GM12878 (cell line): ENCODE results near the gene SLC52A3. TPM values are rescaled to one million over a fixed set of nuclear protein-coding genes. Genes with fewer than 3 reads are reported as not detected.

Experiments
- ATAC-seq: fragments of 200-7000 bp; cut with Tn5 transposase; 3 replicates; pipeline ENCODE4 v1.9.1; 2020; ENCODE audit warnings: mild to moderate bottlenecking, moderate library complexity
- BruUV-seq: library from RNA; stranded (reverse); fragments of 400-500 nt; replicated peaks from 2 replicates; lab custom pipeline; 2021; lab: Mats Ljungman, UMichigan
- CTCF ChIA-PET: fragments of 300-600 bp; sonication (Branson Sonifier 250); formaldehyde crosslinking; extraction: SDS; loops from one replicate; lab custom pipeline; 2021; ENCODE audit warnings: inconsistent platforms; lab: Yijun Ruan, JAX
- POLR2A ChIA-PET: fragments of 350-600 bp; formaldehyde crosslinking; extraction: SDS; loops from one replicate; lab custom pipeline; 2021; ENCODE audit warnings: inconsistent platforms; lab: Charles Lee
- RAD21 ChIA-PET: fragments of 300-600 bp; sonication (Branson Sonifier 250); formaldehyde crosslinking; loops from one replicate; lab custom pipeline; 2023; ENCODE audit warnings: antibody characterized with exemption; ENCODE audit not compliant: unreplicated experiment; lab: Charles Lee
- SMC1A ChIA-PET: fragments of 300-600 bp; sonication (Branson Sonifier 250); formaldehyde crosslinking; loops from one replicate; lab custom pipeline; 2023; ENCODE audit not compliant: unreplicated experiment, uncharacterized antibody; lab: Charles Lee
- DNase-seq: peaks from one replicate; pipeline ENCODE4 v3.0.0-alpha.2; 2011; ENCODE audit warnings: low read depth, low spot score
- FAIRE-seq: peaks from 3 replicates; lab custom pipeline; 2011; peaks lifted over from hg19 to GRCh38; lab: Jason Lieb, UNC
- H2AFZ ChIP-seq: 2 replicates; pipeline ENCODE4 v1.6.0; 2011; ENCODE audit warnings: low read depth, low read length, control low read depth; ENCODE audit not compliant: control insufficient read depth
- H3K27ac ChIP-seq: 2 replicates; pipeline ENCODE4 v1.5.1; 2011; ENCODE audit warnings: control low read depth; ENCODE audit not compliant: control insufficient read depth, insufficient read depth
- H3K27me3 ChIP-seq, 2 experiments: replicated peaks in 1 of 2; 2 replicates each; pipeline versions ENCODE4 v1.6.0 to v1.6.1; 2011; ENCODE audit warnings: low read length in 1 of 2; ENCODE audit not compliant: control insufficient read depth in 2 of 2, insufficient read depth in 2 of 2
- H3K36me3 ChIP-seq, 2 experiments: 2 replicates each; pipeline ENCODE4 v1.5.1; 2011; ENCODE audit warnings: low read length in 1 of 2; ENCODE audit not compliant: control insufficient read depth in 2 of 2, insufficient read depth in 2 of 2
- H3K4me1 ChIP-seq: 2 replicates; pipeline ENCODE4 v1.6.1; 2011; ENCODE audit warnings: mild to moderate bottlenecking, low read length, moderate library complexity, mixed read lengths; ENCODE audit not compliant: control insufficient read depth, insufficient read depth
- H3K4me2 ChIP-seq: 2 replicates; pipeline ENCODE4 v1.6.0; 2011; ENCODE audit warnings: control low read depth; ENCODE audit not compliant: control insufficient read depth, insufficient read depth
- H3K4me3 ChIP-seq: fragments of 200-600 bp; sonication (generic); 2 replicates; pipeline ENCODE4 v1.5.1; 2016
- H3K79me2 ChIP-seq: 2 replicates; pipeline ENCODE4 v1.6.0; 2011; ENCODE audit warnings: low read length; ENCODE audit not compliant: control insufficient read depth, insufficient read depth
- H3K9ac ChIP-seq: 2 replicates; pipeline ENCODE4 v1.8.0; 2011; ENCODE audit warnings: low read length, control low read depth, mixed read lengths; ENCODE audit not compliant: control insufficient read depth, insufficient read depth
- H3K9me3 ChIP-seq: replicated peaks from 3 replicates; pipeline ENCODE4 v1.5.1; 2011; ENCODE audit warnings: mild to moderate bottlenecking, low read length; ENCODE audit not compliant: control insufficient read depth, insufficient read depth
- H4K20me1 ChIP-seq: 2 replicates; pipeline ENCODE4 v1.6.0; 2011; ENCODE audit not compliant: control insufficient read depth, insufficient read depth
- BHLHE40 ChIP-seq, 2 experiments: fragments of 450-650 bp in 1 of 2; IDR thresholded peaks; 2 replicates each; pipeline ENCODE4 v1.6.1; 2011 to 2017; ENCODE audit warnings: low read depth in 2 of 2, borderline replicate concordance in 1 of 2, improper control_type of control experiment in 1 of 2, low read length in 1 of 2, mild to moderate bottlenecking in 1 of 2
- BMI1 ChIP-seq: fragments of 450-650 bp; IDR thresholded peaks from 2 replicates; pipeline ENCODE4 v1.6.1; 2016; ENCODE audit warnings: mild to moderate bottlenecking, moderate library complexity, borderline replicate concordance
- JUNB ChIP-seq: IDR thresholded peaks from 2 replicates; pipeline ENCODE4 v1.6.1; 2016; ENCODE audit warnings: antibody characterized with exemption, mild to moderate bottlenecking
- JUND ChIP-seq: IDR thresholded peaks from 2 replicates; pipeline ENCODE4 v1.6.1; 2012; ENCODE audit warnings: low read depth, mild to moderate bottlenecking, low read length, improper control_type of control experiment, moderate library complexity
- MTA2 ChIP-seq: fragments of 450-650 bp; IDR thresholded peaks from 2 replicates; pipeline ENCODE4 v1.6.1; 2016; ENCODE audit warnings: low read depth, mild to moderate bottlenecking, moderate library complexity
- NBN ChIP-seq: fragments of 450-650 bp; IDR thresholded peaks from 2 replicates; pipeline ENCODE4 v1.6.1; 2016
- NRF1 ChIP-seq: conservative IDR thresholded peaks from 2 replicates; pipeline ENCODE4 v1.6.1; 2011; ENCODE audit warnings: mild to moderate bottlenecking, low read depth, low read length, improper control_type of control experiment
- RAD21 ChIP-seq: IDR thresholded peaks from 2 replicates; pipeline ENCODE4 v1.6.1; 2011; ENCODE audit warnings: mild to moderate bottlenecking, low read depth, low read length, moderate library complexity; ENCODE audit not compliant: insufficient read depth
- SMC3 ChIP-seq: IDR thresholded peaks from 2 replicates; pipeline ENCODE4 v1.6.1; 2011; ENCODE audit warnings: low read length, improper control_type of control experiment, borderline replicate concordance
- ZSCAN29 ChIP-seq: fragments of 450-650 bp; IDR thresholded peaks from 2 replicates; pipeline ENCODE4 v1.6.1; 2017; ENCODE audit warnings: mild to moderate bottlenecking, moderate library complexity
- WGBS: methylation state at CpG from one replicate; pipeline ENCODE4 v1.1.6; 2016; ENCODE audit warnings: low lambda C conversion rate; ENCODE audit not compliant: insufficient replicate concordance, insufficient coverage; ENCODE audit errors: missing lambda C conversion rate; 5-methylcytosine and 5-hydroxymethylcytosine counted together
- in situ Hi-C: fragments of 300-500 bp; cut with MboI; formaldehyde crosslinking; loops from 9 replicates; pipeline ENCODE4 v1.14.3; 2018; ENCODE audit warnings: mixed read lengths
- intact Hi-C: fragments of 100-400 bp; cut with micrococcal nuclease; formaldehyde crosslinking; loops from one replicate; pipeline ENCODE4 v1.14.2; 2022; ENCODE audit not compliant: unreplicated experiment
- polyA plus RNA-seq, 11 experiments: library from polyadenylated mRNA; depleted of rRNA in 4 of 11; unstranded in 6 of 11; stranded (reverse) in 5 of 11; fragments of >200 nt; fragmentation: Nextera tagmentation in 4 of 11; fragmentation: Illumina TruSeq in 1 of 11; extraction: Ambion mirVana in 4 of 11; extraction: Trizol in 1 of 11; gene quantifications; 1 replicate in 1 of 11; 2 replicates in 10 of 11; pipeline versions ENCODE4 v1.2.1 to v1.2.3, GENCODE V29; 2011 to 2016; ENCODE audit warnings: inconsistent platforms in 2 of 11, missing spikeins in 2 of 11, low read depth in 1 of 11
- total RNA-seq, 4 experiments: library from RNA; depleted of rRNA in 3 of 4; stranded (reverse); fragments of >200 nt in 3 of 4; fragmentation: Illumina TruSeq in 1 of 4; extraction: Trizol in 1 of 4; gene quantifications; 2 replicates each; pipeline versions ENCODE4 v1.2.1 to v1.2.3, GENCODE V29; 2013 to 2021
- TF ChIP-seq, protein P1 (sequence below): IDR thresholded peaks from 2 replicates; pipeline ENCODE4 v1.6.1; 2012; ENCODE audit warnings: low read depth, low read length, improper control_type of control experiment
- TF ChIP-seq, protein P2 (sequence below): fragments of 450-650 bp; IDR thresholded peaks from 2 replicates; pipeline ENCODE4 v1.6.1; 2018; ENCODE audit warnings: borderline replicate concordance, mild to moderate bottlenecking; ENCODE audit not compliant: partially characterized antibody
- TF ChIP-seq, protein P3 (sequence below): IDR thresholded peaks from 2 replicates; pipeline ENCODE4 v1.6.1; 2011; ENCODE audit warnings: low read depth, mild to moderate bottlenecking, low read length, moderate library complexity, borderline replicate concordance; ENCODE audit errors: extremely low read depth
- TF ChIP-seq, protein P4 (sequence below), 3 experiments: IDR thresholded peaks in 2 of 3; conservative IDR thresholded peaks in 1 of 3; 2 replicates each; pipeline ENCODE4 v1.5.1; 2011; ENCODE audit warnings: low read depth in 3 of 3, low read length in 3 of 3, mild to moderate bottlenecking in 3 of 3, control low read depth in 2 of 3, moderate library complexity in 2 of 3, inconsistent platforms in 1 of 3, mixed read lengths in 1 of 3; ENCODE audit not compliant: control insufficient read depth in 2 of 3, insufficient read depth in 1 of 3; ENCODE audit errors: extremely low read depth in 1 of 3

The SLC52A3 gene
- total and polyA plus RNA-seq, 10 of the 15 experiments (the other 5 are each of a cell fraction or from before 2014, with no cell fraction given) = not detected

DNA sequence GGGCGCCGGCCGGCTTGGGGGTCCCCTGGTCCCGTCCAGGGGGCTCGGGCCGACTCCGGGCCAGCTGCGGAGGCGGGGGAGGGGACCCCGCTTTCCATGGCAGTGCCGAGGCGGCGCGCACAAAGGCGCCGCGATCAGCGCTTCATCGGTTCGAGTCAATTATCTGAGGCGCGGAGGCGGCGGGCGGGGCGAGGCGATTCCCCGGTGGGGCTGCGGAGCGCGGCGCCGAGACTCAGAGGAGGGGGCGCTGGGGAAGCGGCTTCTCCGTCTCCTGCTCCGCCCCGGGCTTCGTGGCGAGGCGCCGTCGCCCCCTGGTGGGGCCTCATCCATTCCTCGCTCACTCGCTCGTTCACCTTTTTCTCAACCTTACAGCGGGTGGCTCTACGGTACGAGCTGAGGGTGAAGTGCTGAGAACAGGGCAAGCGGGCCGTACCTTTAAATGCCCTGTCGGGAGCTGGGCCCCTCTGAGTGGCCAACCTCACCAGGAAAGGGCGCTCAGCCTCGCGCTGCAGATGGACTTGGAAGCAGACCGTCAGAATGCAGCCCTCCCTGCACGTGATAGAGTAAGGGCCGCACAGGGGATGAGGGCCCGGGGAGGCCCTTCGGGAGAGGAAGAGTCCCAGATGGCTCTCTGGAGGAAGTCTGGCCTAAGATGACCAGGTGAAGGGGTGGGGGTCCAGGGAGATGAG lies 39.9 kb downstream of the SLC52A3 start:
- ChIA-PET CTCF (no interaction called here), SMC1A (interaction anchor here (1.2 kb wide), 1 partner anchor 79 kb away, joined by 3 read pairs; no protein-coding TSS in a partner anchor), RAD21 (interaction anchor here (0.6 kb wide), 1 partner anchor 203 kb away, joined by 3 read pairs; no protein-coding TSS in a partner anchor), POLR2A (no interaction called here)
- H3K4me3 ChIP-seq = no peak overlapping the region
- no TSS peak for BruUV-seq
- H3K4me1 ChIP-seq = no peaks in the 10 kb centered on the region
- H3K9ac ChIP-seq = no peak overlapping the region
- TF ChIP-seq BHLHE40 (IDR thresholded peaks at IDR 0.05; ENCODE audit: borderline replicate concordance in 1 of 2, low read depth in 2 of 2, low read length in 1 of 2) = no peak
- TF ChIP-seq, protein P1, sequence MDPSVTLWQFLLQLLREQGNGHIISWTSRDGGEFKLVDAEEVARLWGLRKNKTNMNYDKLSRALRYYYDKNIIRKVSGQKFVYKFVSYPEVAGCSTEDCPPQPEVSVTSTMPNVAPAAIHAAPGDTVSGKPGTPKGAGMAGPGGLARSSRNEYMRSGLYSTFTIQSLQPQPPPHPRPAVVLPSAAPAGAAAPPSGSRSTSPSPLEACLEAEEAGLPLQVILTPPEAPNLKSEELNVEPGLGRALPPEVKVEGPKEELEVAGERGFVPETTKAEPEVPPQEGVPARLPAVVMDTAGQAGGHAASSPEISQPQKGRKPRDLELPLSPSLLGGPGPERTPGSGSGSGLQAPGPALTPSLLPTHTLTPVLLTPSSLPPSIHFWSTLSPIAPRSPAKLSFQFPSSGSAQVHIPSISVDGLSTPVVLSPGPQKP = no peak
- TF ChIP-seq JUND = no peak
- no peak for TF ChIP-seq MTA2
- TF ChIP-seq NBN = no peak
- TF ChIP-seq, protein P2, sequence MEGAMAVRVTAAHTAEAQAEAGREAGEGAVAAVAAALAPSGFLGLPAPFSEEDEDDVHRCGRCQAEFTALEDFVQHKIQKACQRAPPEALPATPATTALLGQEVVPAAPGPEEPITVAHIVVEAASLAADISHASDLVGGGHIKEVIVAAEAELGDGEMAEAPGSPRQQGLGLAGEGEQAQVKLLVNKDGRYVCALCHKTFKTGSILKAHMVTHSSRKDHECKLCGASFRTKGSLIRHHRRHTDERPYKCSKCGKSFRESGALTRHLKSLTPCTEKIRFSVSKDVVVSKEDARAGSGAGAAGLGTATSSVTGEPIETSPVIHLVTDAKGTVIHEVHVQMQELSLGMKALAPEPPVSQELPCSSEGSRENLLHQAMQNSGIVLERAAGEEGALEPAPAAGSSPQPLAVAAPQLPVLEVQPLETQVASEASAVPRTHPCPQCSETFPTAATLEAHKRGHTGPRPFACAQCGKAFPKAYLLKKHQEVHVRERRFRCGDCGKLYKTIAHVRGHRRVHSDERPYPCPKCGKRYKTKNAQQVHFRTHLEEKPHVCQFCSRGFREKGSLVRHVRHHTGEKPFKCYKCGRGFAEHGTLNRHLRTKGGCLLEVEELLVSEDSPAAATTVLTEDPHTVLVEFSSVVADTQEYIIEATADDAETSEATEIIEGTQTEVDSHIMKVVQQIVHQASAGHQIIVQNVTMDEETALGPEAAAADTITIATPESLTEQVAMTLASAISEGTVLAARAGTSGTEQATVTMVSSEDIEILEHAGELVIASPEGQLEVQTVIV = no peak
- no peak for TF ChIP-seq BMI1
- TF ChIP-seq RAD21 = peak; percentile 42; the same call in 1 of the 2 replicates
- TF ChIP-seq SMC3 = peak; percentile 36; the same call in 1 of the 2 replicates
- TF ChIP-seq, protein P3, sequence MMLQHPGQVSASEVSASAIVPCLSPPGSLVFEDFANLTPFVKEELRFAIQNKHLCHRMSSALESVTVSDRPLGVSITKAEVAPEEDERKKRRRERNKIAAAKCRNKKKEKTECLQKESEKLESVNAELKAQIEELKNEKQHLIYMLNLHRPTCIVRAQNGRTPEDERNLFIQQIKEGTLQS = no peak
- TF ChIP-seq JUNB = no peak
- TF ChIP-seq, protein P4, sequence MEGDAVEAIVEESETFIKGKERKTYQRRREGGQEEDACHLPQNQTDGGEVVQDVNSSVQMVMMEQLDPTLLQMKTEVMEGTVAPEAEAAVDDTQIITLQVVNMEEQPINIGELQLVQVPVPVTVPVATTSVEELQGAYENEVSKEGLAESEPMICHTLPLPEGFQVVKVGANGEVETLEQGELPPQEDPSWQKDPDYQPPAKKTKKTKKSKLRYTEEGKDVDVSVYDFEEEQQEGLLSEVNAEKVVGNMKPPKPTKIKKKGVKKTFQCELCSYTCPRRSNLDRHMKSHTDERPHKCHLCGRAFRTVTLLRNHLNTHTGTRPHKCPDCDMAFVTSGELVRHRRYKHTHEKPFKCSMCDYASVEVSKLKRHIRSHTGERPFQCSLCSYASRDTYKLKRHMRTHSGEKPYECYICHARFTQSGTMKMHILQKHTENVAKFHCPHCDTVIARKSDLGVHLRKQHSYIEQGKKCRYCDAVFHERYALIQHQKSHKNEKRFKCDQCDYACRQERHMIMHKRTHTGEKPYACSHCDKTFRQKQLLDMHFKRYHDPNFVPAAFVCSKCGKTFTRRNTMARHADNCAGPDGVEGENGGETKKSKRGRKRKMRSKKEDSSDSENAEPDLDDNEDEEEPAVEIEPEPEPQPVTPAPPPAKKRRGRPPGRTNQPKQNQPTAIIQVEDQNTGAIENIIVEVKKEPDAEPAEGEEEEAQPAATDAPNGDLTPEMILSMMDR (IDR thresholded peaks at IDR 0.05 in 2 of 3, conservative IDR thresholded peaks at IDR 0.05 in 1 of 3; ENCODE audit: control insufficient read depth in 2 of 3, extremely low read depth in 1 of 3, insufficient read depth in 1 of 3, low read depth in 3 of 3, low read length in 3 of 3) = peak; percentile 36 to 51 (median 48); a peak in 5 of 6 replicates
- TF ChIP-seq ZSCAN29 = no peak
- TF ChIP-seq NRF1 = no peak
- peak overlapping the region; percentile 64; the same call in 1 of the 2 replicates for H3K4me2 ChIP-seq
- intact Hi-C loops = no loop called here
- DNase-seq = no peak
- peaks cover 0 to 9% of the 10 kb centered on the region in 2 experiments; a peak in 3 of 4 replicates for H3K27me3 ChIP-seq
- FAIRE-seq = no peak
- WGBS = 10% methylated on average over 54 of the region's 60 CpGs
- H3K27ac ChIP-seq = no peak overlapping the region
- H2AFZ ChIP-seq = no peak overlapping the region
- H3K9me3 ChIP-seq = no peaks in the 10 kb centered on the region
- in situ Hi-C loops = no loop called here
- peak; percentile 87 for ATAC-seq
- H4K20me1 ChIP-seq = no peaks in the 10 kb centered on the region
- no peaks in the 10 kb centered on the region for H3K36me3 ChIP-seq
- H3K79me2 ChIP-seq = no peaks in the 10 kb centered on the region
